ENCODE results near the gene PHACTR1. TPM values are rescaled to one million over a fixed set of nuclear protein-coding genes. Genes with fewer than 3 reads are reported as not detected.

PHACTR1 gene
- total RNA-seq, 1 experiment from 2014 or later = 2.6 TPM

- peak; percentile 68 for DNase-seq (ENCODE audit: low spot score)
- Histone ChIP-seq H3K27ac (ENCODE audit: low read depth, low read length, poor library complexity, severe bottlenecking) (no peak overlapping the region), H3K4me3 (ENCODE audit: low read depth, low read length, poor library complexity, severe bottlenecking) (no peak overlapping the region), H3K27me3 (replicated peaks; ENCODE audit: insufficient read depth, low read depth, low read length, poor library complexity) (peaks cover 82% of the 10 kb centered on the region), H3K9me3 (ENCODE audit: low read depth, low read length, poor library complexity, severe bottlenecking) (no peaks in the 10 kb centered on the region), H3K4me1 (ENCODE audit: insufficient read depth, low read length, poor library complexity, severe bottlenecking) (no peaks in the 10 kb centered on the region), H3K36me3 (ENCODE audit: insufficient read depth, low read length, poor library complexity, severe bottlenecking) (no peaks in the 10 kb centered on the region)
- intact Hi-C loops (cut with micrococcal nuclease; ENCODE audit: unreplicated experiment) = no loop called here
- POLR2A ChIA-PET (ENCODE audit: low non-redundant PET) = no interaction called here
- TF ChIP-seq EZH2 (IDR thresholded peaks at IDR 0.05; ENCODE audit: borderline replicate concordance, low read depth, low read length, poor library complexity, severe bottlenecking) (no peak), CTCF (conservative IDR thresholded peaks at IDR 0.05; ENCODE audit: low read depth, low read length) (no peak)
- no TSS peak for BruUV-seq (replicated peaks)
- CTCF ChIA-PET = no interaction called here
These were observed 35.2 kb downstream of the PHACTR1 start for GRCh38 chr6:12751694-12752325.

GRCh38 chr6:12753036-12753435 is 36.5 kb downstream of the PHACTR1 start:
- Histone ChIP-seq H3K4me1 (ENCODE audit: insufficient read depth, low read length, poor library complexity, severe bottlenecking) (no peaks in the 10 kb centered on the region), H3K4me3 (ENCODE audit: low read depth, low read length, poor library complexity, severe bottlenecking) (no peak overlapping the region), H3K9me3 (ENCODE audit: low read depth, low read length, poor library complexity, severe bottlenecking) (no peaks in the 10 kb centered on the region), H3K36me3 (ENCODE audit: insufficient read depth, low read length, poor library complexity, severe bottlenecking) (no peaks in the 10 kb centered on the region), H3K27me3 (replicated peaks; ENCODE audit: insufficient read depth, low read depth, low read length, poor library complexity) (peaks cover 78% of the 10 kb centered on the region), H3K27ac (ENCODE audit: low read depth, low read length, poor library complexity, severe bottlenecking) (no peak overlapping the region)
- ChIA-PET POLR2A (ENCODE audit: low non-redundant PET) (no interaction called here), CTCF (interaction anchor here (0.5 kb wide), 1 partner anchor 1866 kb away, joined by 3 read pairs; the partner anchor contains the start of gene SYCP2L)
- no peak for TF ChIP-seq EZH2 (IDR thresholded peaks at IDR 0.05; ENCODE audit: borderline replicate concordance, low read depth, low read length, poor library complexity, severe bottlenecking)
- no TSS peak for BruUV-seq (replicated peaks)
- intact Hi-C loops (cut with micrococcal nuclease; ENCODE audit: unreplicated experiment) = no loop called here
- no peak for DNase-seq (ENCODE audit: low spot score)

GRCh38 chr6:12760226-12760625 is 43.7 kb downstream of the PHACTR1 start:
- no TSS peak for BruUV-seq (replicated peaks)
- H3K27me3 ChIP-seq (replicated peaks; ENCODE audit: insufficient read depth, low read depth, low read length, poor library complexity) = peaks cover 72% of the 10 kb centered on the region
- H3K4me1 ChIP-seq (ENCODE audit: insufficient read depth, low read length, poor library complexity, severe bottlenecking) = no peaks in the 10 kb centered on the region
- no peak overlapping the region for H3K4me3 ChIP-seq (ENCODE audit: low read depth, low read length, poor library complexity, severe bottlenecking)
- TF ChIP-seq CTCF (conservative IDR thresholded peaks at IDR 0.05; ENCODE audit: low read depth, low read length) (no peak), EZH2 (IDR thresholded peaks at IDR 0.05; ENCODE audit: borderline replicate concordance, low read depth, low read length, poor library complexity, severe bottlenecking) (no peak)
- POLR2A ChIA-PET (ENCODE audit: low non-redundant PET) = no interaction called here
- no peaks in the 10 kb centered on the region for H3K9me3 ChIP-seq (ENCODE audit: low read depth, low read length, poor library complexity, severe bottlenecking)
- no peak for DNase-seq (ENCODE audit: low spot score)
- no peaks in the 10 kb centered on the region for H3K36me3 ChIP-seq (ENCODE audit: insufficient read depth, low read length, poor library complexity, severe bottlenecking)
- CTCF ChIA-PET = no interaction called here
- intact Hi-C loops (cut with micrococcal nuclease; ENCODE audit: unreplicated experiment) = no loop called here
- H3K27ac ChIP-seq (ENCODE audit: low read depth, low read length, poor library complexity, severe bottlenecking) = no peak overlapping the region

GRCh38 chr6:12760911-12761310 is 44.3 kb downstream of the PHACTR1 start:
- ChIA-PET CTCF (no interaction called here), POLR2A (ENCODE audit: low non-redundant PET) (no interaction called here)
- intact Hi-C loops (cut with micrococcal nuclease; ENCODE audit: unreplicated experiment) = no loop called here
- TF ChIP-seq CTCF (conservative IDR thresholded peaks at IDR 0.05; ENCODE audit: low read depth, low read length) (no peak), EZH2 (IDR thresholded peaks at IDR 0.05; ENCODE audit: borderline replicate concordance, low read depth, low read length, poor library complexity, severe bottlenecking) (no peak)
- DNase-seq (ENCODE audit: low spot score) = no peak
- BruUV-seq (replicated peaks) = no TSS peak
- peaks cover 71% of the 10 kb centered on the region for H3K27me3 ChIP-seq (replicated peaks; ENCODE audit: insufficient read depth, low read depth, low read length, poor library complexity)
- H3K27ac ChIP-seq (ENCODE audit: low read depth, low read length, poor library complexity, severe bottlenecking) = no peak overlapping the region
- H3K9me3 ChIP-seq (ENCODE audit: low read depth, low read length, poor library complexity, severe bottlenecking) = no peaks in the 10 kb centered on the region
- no peak overlapping the region for H3K4me3 ChIP-seq (ENCODE audit: low read depth, low read length, poor library complexity, severe bottlenecking)
- H3K36me3 ChIP-seq (ENCODE audit: insufficient read depth, low read length, poor library complexity, severe bottlenecking) = no peaks in the 10 kb centered on the region
- no peaks in the 10 kb centered on the region for H3K4me1 ChIP-seq (ENCODE audit: insufficient read depth, low read length, poor library complexity, severe bottlenecking)
